HFFc6 (cell line): ENCODE results near the gene NUDT3. TPM values are rescaled to one million over a fixed set of nuclear protein-coding genes. Genes with fewer than 3 reads are reported as not detected.

Experiments used
- DNase-seq: peaks from one replicate; pipeline ENCODE4 v3.0.0-alpha.2; 2018
- H3K27ac Mint-ChIP-seq: 2 replicates; pipeline ENCODE4 v1.8.0; 2020; ENCODE audit warnings: mild to moderate bottlenecking, mixed read lengths
- H3K27me3 Mint-ChIP-seq: 2 replicates; pipeline ENCODE4 v1.8.0; 2021; ENCODE audit warnings: mild to moderate bottlenecking, moderate library complexity, mixed read lengths; ENCODE audit not compliant: insufficient read depth
- H3K36me3 Mint-ChIP-seq: 2 replicates; pipeline ENCODE4 v1.8.0; 2021; ENCODE audit warnings: low read depth, mixed read lengths
- H3K4me1 Mint-ChIP-seq: 2 replicates; pipeline ENCODE4 v1.8.0; 2020; ENCODE audit warnings: low read depth, mixed read lengths
- H3K4me3 Mint-ChIP-seq: 2 replicates; pipeline ENCODE4 v1.8.0; 2020; ENCODE audit warnings: mild to moderate bottlenecking, moderate library complexity, mixed read lengths
- H3K9me3 Mint-ChIP-seq: 2 replicates; pipeline ENCODE4 v1.8.0; 2020; ENCODE audit warnings: mild to moderate bottlenecking, mixed read lengths
- total RNA-seq, 6 experiments: library from RNA; stranded (reverse); fragmentation: NEBNext Ultra II Directional; extraction: Animal tissue kit (Norgen Biotek cat#: 25700); gene quantifications; 2 replicates in 1 of 6; 3 replicates in 5 of 6; pipeline ENCODE4 v1.2.3, GENCODE V29; 2021
- TF ChIP-seq, protein P1 (sequence below): fragments of 200-600 bp; sonication (generic); IDR thresholded peaks from 2 replicates; pipeline ENCODE4 v1.5.0; 2021; ENCODE audit warnings: antibody characterized with exemption, mild to moderate bottlenecking

NUDT3 gene
- total RNA-seq, 6 experiments from 2014 or later, result 11.3 to 18.9 (median 16.6) TPM

DNA sequence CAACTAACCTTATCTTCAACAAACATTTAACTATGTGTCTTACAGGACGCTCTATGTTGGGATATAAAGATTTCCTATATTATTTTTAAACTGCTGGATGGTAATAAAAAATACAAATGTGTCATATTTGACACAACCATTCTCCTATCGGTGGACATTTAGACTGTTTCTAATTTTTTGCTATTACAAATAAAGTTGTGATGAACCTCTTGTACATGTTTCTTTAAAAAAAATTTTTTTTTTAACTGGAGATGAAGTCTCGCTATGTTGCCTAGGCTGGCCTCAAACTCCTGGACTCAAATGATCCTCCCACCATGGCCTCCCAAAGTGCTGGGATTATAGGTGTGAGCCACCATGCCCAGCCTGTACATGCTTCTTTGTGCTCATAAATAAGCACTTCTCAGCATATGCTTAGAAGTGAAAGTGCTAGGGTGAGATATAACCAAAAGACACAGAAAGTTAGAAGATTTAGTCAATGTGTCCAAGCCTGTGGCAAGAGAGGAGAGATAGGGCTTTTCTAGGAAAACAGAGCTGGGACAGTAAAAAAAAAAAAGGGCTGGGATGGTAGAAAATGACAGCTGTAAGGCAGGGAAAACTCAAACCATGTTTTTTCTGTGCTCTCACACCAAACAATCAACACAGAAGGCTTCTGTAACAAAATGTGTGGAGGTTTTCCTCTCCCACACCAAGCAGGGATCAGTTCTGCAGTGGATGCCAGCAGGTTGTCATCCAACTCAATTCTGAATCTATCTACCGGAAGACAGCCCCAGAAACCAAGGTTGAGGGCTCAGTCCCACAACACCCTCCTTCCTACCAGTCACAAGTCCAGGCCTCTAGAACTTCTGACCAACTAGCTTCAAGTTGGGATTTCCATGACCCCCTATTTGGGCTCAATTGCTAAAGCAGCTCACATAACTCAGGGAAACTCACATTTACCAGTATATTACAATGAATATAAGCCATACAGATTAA, 73.7 kb downstream of the NUDT3 start:
- TF ChIP-seq, protein P1, sequence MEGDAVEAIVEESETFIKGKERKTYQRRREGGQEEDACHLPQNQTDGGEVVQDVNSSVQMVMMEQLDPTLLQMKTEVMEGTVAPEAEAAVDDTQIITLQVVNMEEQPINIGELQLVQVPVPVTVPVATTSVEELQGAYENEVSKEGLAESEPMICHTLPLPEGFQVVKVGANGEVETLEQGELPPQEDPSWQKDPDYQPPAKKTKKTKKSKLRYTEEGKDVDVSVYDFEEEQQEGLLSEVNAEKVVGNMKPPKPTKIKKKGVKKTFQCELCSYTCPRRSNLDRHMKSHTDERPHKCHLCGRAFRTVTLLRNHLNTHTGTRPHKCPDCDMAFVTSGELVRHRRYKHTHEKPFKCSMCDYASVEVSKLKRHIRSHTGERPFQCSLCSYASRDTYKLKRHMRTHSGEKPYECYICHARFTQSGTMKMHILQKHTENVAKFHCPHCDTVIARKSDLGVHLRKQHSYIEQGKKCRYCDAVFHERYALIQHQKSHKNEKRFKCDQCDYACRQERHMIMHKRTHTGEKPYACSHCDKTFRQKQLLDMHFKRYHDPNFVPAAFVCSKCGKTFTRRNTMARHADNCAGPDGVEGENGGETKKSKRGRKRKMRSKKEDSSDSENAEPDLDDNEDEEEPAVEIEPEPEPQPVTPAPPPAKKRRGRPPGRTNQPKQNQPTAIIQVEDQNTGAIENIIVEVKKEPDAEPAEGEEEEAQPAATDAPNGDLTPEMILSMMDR, result no peak
- no peak overlapping the region for H3K27ac Mint-ChIP-seq
- no peaks in the 10 kb centered on the region for H3K9me3 Mint-ChIP-seq
- no peaks in the 10 kb centered on the region; the same call in 1 of the 2 replicates for H3K27me3 Mint-ChIP-seq
- H3K4me1 Mint-ChIP-seq, result peaks cover 9% of the 10 kb centered on the region; the same call in 1 of the 2 replicates
- no peak for DNase-seq
- peaks cover 6% of the 10 kb centered on the region for H3K36me3 Mint-ChIP-seq
- no peak overlapping the region for H3K4me3 Mint-ChIP-seq

DNA sequence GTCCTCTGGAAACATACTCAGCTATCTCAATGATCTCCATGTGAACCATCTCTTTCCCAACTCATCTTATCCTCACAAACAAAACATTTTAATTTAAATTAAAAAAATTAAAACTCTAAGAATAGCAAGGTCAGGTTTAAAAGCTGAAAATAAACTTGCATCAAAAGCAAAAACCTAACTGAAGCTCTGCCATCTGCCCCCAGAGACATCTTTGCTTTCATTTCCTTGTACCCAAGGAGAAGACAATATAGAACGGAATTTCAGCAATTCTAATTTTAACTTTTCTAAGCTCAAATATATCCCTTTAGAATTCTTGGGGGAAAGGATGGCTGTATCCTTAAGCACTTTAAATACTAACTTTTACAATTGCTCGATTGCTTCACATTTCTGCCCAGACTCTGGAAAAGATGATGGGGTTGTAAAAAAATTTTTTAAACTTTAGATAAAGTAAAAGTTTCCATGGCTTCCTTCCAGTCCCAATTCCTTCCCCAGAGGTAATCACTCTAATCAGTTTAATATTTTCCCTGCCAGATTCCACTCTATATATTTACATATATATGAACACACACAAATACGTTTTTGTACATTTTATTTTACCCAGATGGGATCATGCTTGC, 74.5 kb downstream of the NUDT3 start:
- Mint-ChIP-seq H3K36me3 (peaks cover 6% of the 10 kb centered on the region; the same call in 1 of the 2 replicates), H3K4me1 (peaks cover 9% of the 10 kb centered on the region; the same call in 1 of the 2 replicates), H3K4me3 (no peak overlapping the region), H3K9me3 (no peaks in the 10 kb centered on the region), H3K27ac (no peak overlapping the region), H3K27me3 (no peaks in the 10 kb centered on the region; the same call in 1 of the 2 replicates)
- TF ChIP-seq, protein P1, result no peak
- DNase-seq, result no peak

DNA sequence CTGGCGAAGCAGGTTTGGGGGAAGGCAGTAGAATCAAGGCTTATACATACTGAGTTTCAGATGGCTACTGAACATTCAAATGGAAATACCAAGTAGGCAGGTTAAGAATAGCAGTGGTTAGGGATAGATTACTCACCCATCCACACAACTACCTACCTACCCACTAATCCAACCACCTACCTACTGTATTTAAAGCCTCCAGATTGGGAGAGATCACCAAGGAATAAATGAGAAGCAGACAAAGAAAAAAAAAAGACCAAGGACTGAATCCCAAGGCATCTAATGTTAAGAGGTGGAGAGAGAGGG, 75.3 kb downstream of the NUDT3 start:
- H3K27me3 Mint-ChIP-seq, result no peaks in the 10 kb centered on the region; the same call in 1 of the 2 replicates
- TF ChIP-seq, protein P1, result no peak
- H3K4me3 Mint-ChIP-seq, result no peak overlapping the region
- H3K27ac Mint-ChIP-seq, result no peak overlapping the region
- peaks cover 9% of the 10 kb centered on the region; the same call in 1 of the 2 replicates for H3K4me1 Mint-ChIP-seq
- H3K9me3 Mint-ChIP-seq, result no peaks in the 10 kb centered on the region
- H3K36me3 Mint-ChIP-seq, result no peaks in the 10 kb centered on the region
- DNase-seq, result no peak

DNA sequence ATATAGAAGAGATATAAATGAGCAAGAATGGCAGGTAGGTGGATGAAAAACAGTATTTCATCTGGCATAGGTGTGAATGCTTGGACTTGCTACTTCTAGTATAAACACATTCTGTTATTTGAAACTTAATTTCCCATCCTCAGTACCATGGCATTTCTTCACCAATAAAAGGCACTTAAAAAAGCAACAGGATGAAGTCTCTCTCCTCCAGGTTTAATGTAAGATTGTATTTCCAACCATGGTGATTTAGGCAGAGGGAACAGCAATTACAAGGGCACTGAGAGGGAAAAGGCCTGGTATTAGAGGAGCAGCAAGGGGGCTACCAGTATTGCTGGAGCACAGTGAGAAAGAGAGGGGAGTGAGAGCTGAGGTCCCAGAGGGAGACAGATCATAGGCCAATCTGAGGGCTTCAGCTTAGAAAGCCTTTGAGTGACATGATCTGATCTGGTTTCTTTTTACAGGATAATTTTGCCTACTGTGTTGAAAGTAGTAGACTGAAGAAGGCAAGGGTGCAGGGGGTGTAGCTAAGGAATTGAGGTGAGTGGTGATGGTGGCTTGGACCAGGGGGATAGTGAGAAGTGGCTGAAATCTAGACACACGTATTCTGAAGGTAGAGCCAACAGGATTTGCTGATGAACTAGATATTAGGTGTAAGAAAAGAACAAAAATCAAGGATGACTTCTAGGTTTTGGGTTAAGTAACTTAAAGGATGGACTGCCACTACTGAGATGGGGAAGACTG, 75.9 kb downstream of the NUDT3 start:
- no peaks in the 10 kb centered on the region for H3K9me3 Mint-ChIP-seq
- no peak overlapping the region for H3K4me3 Mint-ChIP-seq
- DNase-seq, result no peak
- H3K36me3 Mint-ChIP-seq, result no peaks in the 10 kb centered on the region
- H3K27me3 Mint-ChIP-seq, result no peaks in the 10 kb centered on the region; the same call in 1 of the 2 replicates
- TF ChIP-seq, protein P1, result no peak
- peaks cover 9% of the 10 kb centered on the region; the same call in 1 of the 2 replicates for H3K4me1 Mint-ChIP-seq
- H3K27ac Mint-ChIP-seq, result no peak overlapping the region

DNA sequence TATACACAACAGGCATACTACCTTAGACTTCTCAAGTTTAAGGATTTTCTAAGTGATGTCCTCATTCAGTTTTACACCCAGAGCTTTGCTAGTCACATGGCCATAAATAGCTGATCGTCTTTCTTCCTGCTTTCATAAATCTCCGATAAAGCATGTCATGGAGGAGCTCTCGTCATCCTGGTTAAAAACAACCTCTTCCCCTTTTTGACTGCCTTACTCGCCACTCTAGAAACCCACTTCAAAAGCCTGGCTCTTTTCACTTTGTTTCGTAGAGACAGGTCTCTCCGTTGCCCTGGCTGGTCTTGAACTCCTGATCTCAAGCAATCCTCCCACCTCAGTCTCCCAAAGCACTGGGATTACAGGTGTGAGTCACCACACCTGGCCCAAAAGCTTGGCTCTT, 76.7 kb downstream of the NUDT3 start:
- H3K9me3 Mint-ChIP-seq, result no peaks in the 10 kb centered on the region
- no peaks in the 10 kb centered on the region; the same call in 1 of the 2 replicates for H3K27me3 Mint-ChIP-seq
- TF ChIP-seq, protein P1, result no peak

More for the DNA sequence above, 76.7 kb downstream of the NUDT3 start:
- Mint-ChIP-seq H3K4me3 (no peak overlapping the region), H3K27ac (no peak overlapping the region), H3K4me1 (peaks cover 9% of the 10 kb centered on the region; the same call in 1 of the 2 replicates), H3K36me3 (no peaks in the 10 kb centered on the region)
- DNase-seq, result no peak
